Measurements from ENCODE around the gene TANC1. TPM values are rescaled to one million over a fixed set of nuclear protein-coding genes. Genes with fewer than 3 reads are reported as not detected.

Gene TANC1
- total RNA-seq, 2 donors from 2014 or later, result 51.8 to 58.9 TPM

DNA sequence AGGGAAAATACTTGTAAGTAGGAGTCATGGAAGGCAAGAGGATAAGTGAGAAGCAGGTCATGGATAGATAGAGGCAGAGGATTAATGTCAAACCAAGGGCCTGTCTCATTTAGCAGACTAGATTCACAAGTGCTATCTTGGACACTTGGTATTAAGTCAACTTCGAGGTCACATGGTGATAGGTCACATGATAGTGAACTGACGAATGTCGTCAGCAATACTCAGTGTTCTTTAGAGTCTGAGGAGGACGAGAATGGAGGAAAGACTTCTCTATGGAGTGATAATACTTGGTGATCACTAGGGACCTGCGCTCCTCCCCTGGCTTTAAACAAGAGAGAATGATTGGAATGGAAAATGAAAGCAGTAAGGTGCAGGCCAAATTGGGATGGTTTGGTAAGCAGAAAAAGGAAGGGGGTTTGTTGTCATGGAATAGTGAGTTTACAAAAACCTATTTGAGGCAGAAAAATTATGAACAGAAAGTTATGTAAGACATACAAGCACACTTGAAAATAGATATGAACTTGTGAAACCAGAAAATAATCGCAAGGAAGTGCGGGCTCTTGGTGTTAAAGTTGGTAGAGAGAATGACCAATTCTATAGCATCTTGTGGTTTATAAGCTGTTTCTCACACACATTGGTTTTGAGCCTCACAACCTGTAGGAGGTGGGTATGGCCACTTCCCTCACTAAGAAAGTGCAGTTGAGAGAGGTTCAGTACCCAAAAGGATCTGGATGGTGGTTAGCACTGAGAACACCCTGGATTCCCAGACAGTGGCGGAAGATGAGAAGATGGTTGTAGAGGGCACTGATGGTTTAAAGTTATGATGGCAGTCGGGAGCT is 176.6 kb downstream of the TANC1 start:
- Histone ChIP-seq H3K27me3 (no peaks in the 10 kb centered on the region), H3K9me3 (no peaks in the 10 kb centered on the region), H3K4me1 (peaks cover 0 to 53% of the 10 kb centered on the region in 2 donors), H3K27ac (peak overlapping the region in 1 of 2 donors; percentile 79), H3K36me3 (no peaks in the 10 kb centered on the region), H3K4me3 (no peak overlapping the region)
- no peak for DNase-seq (ENCODE audit: low spot score)
- TF ChIP-seq CTCF (IDR thresholded peaks at IDR 0.05), result no peak

DNA sequence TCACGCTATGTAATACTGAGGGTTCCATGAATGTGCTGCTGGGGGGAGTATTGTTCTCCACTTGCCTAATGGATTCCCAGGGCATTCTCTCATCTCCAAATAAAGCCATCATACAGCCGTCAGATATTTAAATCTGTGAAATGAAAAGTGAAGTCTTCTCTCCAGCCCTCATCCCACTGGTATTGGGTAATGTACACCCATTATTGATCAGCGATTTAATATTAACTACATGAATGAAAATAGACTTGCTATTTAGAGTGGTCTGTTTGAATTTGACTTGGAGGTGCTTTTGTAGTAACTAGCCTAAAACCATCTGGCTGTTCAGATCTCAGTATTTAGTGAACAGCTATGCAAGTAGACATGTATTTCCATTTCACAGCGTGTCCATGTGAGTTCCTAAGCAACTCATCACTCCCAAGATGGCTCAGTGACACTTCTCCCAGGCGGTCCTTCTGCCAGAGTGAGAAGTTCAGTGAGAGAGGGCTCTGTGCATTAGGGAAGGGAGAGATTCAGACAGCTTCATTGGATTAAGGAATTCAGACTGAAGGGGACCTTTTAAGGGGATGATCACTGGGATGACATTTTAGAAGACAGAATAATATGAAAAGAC is 177.4 kb downstream of the TANC1 start:
- Histone ChIP-seq H3K9me3 (no peaks in the 10 kb centered on the region), H3K36me3 (no peaks in the 10 kb centered on the region), H3K4me3 (no peak overlapping the region), H3K27me3 (no peaks in the 10 kb centered on the region), H3K27ac (peak overlapping the region; percentile 63 to 79), H3K4me1 (peaks cover 0 to 56% of the 10 kb centered on the region in 2 donors)
- TF ChIP-seq CTCF (IDR thresholded peaks at IDR 0.05), result no peak
- no peak for DNase-seq (ENCODE audit: low spot score)

DNA sequence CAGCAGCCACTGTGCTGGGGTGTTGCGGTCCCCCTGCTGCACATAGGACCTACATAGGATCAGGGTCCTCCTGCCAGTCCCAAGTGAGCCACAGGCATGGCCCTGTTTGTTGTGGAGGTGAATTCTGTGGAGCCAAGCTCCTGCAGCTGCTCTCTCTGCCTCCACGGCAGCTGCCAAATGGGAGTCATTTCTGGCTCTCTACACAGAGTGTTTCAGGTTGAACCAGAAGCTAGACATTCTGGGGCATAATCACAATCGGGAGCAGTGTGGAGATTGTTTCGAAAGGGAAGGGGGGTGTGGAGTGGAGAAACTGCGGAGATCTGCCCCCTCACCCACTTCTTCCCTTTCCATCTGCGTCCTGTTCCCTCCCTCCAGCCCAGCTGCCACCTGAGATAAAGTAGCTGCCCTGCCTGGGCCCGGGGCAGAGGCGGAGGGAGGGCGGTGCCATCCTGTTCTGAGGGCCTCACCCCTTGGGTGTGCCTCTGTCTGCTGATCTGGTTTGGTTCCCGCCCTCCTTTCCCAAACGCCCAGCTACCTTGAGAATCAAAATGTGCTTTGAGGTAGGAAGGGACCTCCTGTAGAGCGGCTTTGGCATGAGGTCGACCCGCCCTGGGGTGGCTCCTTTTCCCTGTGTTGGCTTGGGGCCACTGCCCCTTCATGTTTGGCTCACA is 178.7 kb downstream of the TANC1 start:
- Histone ChIP-seq H3K36me3 (no peaks in the 10 kb centered on the region), H3K27me3 (no peaks in the 10 kb centered on the region), H3K9me3 (no peaks in the 10 kb centered on the region), H3K4me1 (peaks cover 0 to 52% of the 10 kb centered on the region in 2 donors), H3K27ac (peak overlapping the region; percentile 63 to 79), H3K4me3 (no peak overlapping the region)
- DNase-seq (ENCODE audit: low spot score), result no peak
- no peak for TF ChIP-seq CTCF (IDR thresholded peaks at IDR 0.05)

- Histone ChIP-seq H3K4me3 (no peak overlapping the region), H3K27me3 (no peaks in the 10 kb centered on the region), H3K36me3 (peaks cover under 1% of the 10 kb centered on the region), H3K4me1 (peaks cover 0 to 52% of the 10 kb centered on the region in 2 donors), H3K27ac (peak overlapping the region; percentile 63 to 79), H3K9me3 (no peaks in the 10 kb centered on the region)
- TF ChIP-seq CTCF (IDR thresholded peaks at IDR 0.05), result no peak
- no peak for DNase-seq (ENCODE audit: low spot score)
Measured at GRCh38 chr2:159147690-159148089, 179.2 kb downstream of the TANC1 start.

DNA sequence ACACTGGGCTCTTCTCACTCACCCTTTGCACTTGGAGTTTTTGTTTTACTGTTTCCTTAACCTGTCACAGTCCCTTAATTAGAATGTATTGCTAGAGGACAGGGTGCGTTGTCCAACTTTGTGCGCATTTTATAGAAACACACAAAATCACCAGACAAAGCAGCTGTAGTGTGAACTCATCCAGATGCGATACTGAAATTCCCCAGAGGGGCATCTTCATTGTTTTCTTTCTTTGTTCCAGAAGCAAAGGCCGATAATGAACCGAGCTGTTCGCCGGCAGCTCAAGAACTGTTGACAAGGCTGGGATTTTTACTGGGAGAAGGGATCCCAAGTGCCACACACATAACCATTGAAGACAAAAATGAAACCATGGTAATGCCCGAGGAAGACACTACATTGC is 180.5 kb downstream of the TANC1 start:
- H3K36me3 ChIP-seq, result peaks cover 9% of the 10 kb centered on the region
- no peaks in the 10 kb centered on the region for H3K27me3 ChIP-seq
- H3K4me1 ChIP-seq, result peaks cover 0 to 64% of the 10 kb centered on the region in 2 donors
- no peaks in the 10 kb centered on the region for H3K9me3 ChIP-seq
- peak in 1 of 2 donors; percentile 19 for TF ChIP-seq CTCF (IDR thresholded peaks at IDR 0.05)
- H3K4me3 ChIP-seq, result no peak overlapping the region
- H3K27ac ChIP-seq, result peak overlapping the region; percentile 38 to 63
- no peak for DNase-seq (ENCODE audit: low spot score)

All from right atrium auricular region (tissue), 2 donors.